HG03558 (cell line): ENCODE results near the gene CDR2.

ENCODE experiments used
- ATAC-seq: cut with Tn5 transposase; IDR thresholded peaks from one replicate; pipeline ENCODE4 v1.9.1; 2021; ENCODE audit warnings: moderate number of reproducible peaks; ENCODE audit not compliant: unreplicated experiment; ENCODE audit errors: extremely low read depth

Gene CDR2

GRCh38 chr16:22325598-22326368, 48.6 kb downstream of the CDR2 start:
- ATAC-seq: no peak

GRCh38 chr16:22324787-22325597, 49.4 kb downstream of the CDR2 start:
- ATAC-seq: no peak

DNA sequence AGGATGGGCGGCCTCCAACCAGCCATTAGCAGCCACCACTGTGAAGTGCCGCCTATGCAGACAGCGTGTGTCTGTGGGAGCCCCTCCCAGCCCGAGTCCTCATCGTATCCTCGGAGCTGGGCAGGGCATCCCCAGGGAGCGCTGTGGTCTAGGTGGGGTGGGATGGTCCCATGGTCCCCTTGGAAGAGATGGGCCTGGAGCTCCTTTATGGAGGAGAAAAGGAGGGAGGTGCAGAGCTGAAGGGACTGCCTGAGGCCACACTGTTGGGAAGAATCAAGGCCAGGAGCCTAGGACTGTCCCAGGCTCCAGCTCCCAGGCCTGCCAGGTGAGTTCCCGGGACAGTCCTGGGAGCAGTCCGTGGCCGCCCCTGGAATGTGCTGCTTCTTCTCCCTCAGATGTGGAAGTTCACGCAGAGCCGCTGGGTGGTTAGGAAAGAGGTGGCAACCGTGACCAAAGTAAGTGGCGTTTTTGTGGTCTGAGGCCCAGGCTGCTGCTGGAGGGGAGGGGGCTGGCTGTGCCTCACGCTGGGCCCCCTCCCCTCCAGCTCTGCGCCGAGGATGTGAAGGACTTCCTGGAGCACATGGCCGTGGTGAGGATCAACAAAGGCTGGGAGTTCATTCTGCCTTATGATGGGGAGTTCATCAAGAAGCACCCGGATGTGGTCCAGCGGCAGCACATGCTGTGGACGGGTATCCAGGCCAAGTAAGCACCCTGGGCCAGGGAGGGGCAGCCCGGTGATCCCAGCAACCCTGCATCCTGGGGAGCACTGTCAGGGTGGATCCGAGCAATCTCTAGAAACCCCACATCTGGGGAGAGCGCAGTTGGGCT, 50.2 kb downstream of the CDR2 start:
- no peak for ATAC-seq

DNA sequence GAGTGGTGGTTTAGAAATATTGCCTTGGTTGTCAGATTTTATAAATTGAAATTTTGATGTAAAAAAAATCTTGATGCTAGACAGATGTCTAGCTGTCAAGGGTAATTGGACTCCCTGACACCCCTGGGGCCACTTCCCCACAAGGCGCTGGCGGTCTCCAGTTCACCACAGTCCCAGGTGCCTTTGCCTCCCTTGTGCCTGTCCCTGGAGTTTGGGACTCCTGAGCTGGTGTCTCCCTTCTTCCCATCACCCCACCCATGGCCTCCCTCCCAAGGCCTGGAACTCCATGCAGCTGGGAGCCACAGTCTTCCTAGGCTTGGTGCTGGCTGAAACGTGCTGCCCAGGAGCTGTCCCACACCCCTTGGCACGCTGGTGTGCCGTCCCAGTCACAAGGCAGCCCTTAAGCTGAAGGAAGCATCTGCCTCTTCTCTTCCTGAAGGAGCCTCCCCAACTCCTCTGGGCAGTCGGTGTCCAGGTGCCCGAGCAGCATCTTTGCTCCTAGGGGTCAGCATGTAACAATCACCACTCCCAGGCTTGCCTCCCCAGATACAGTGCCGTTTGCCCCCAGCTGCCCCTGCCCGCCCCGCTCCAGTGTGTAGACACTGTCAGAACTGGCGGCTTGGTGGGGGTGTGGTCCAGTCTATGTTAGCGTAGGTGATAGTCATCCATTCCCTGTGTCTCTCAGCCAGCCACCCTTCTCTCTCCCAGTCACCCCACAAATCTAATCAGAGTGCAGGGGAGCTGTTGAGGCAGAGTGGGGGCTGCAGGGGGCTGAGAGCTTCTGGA, 51.1 kb downstream of the CDR2 start:
- no peak for ATAC-seq

- no peak for ATAC-seq
These were observed 51.7 kb downstream of the CDR2 start for GRCh38 chr16:22322741-22323140.

GRCh38 chr16:22322021-22322471, 52.4 kb downstream of the CDR2 start:
- ATAC-seq: no peak

DNA sequence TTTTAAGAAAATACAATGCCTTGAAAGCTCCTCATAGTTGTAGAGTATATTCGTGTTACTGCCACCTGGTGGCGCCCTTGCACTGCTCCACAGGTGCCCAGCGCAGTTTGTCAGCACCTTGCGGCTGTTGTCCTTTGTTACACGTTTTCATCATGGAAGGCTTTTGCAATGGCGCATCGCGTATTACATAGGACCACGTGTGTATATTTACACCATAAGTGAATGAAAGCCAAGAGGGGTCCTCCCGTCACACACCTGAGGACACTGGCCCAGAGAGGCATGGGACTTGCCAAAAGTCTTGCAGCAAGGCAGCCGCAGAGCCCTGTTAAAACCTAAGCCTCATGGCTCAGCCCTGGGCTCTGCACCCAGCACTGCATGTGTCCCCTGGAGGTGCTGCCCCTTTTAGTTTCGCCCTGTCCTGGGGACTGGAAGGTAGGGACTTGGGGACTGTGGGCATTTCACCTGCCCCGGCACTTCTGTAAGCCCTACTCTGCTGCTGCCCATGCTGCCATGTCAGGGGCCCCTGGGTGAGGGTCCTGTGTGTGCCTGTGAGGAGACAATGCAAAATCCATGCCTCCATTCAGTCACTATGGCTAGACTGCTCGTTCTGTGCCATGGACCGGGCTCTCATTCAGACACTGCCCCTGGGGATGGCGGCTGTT, 52.9 kb downstream of the CDR2 start:
- no peak for ATAC-seq

GRCh38 chr16:22320572-22321339, 53.7 kb downstream of the CDR2 start:
- no peak for ATAC-seq

GRCh38 chr16:22318690-22319358, 55.6 kb downstream of the CDR2 start:
- ATAC-seq: no peak

GRCh38 chr16:22317625-22318024, 56.8 kb downstream of the CDR2 start:
- ATAC-seq: no peak

- no peak for ATAC-seq
These were observed 57.4 kb downstream of the CDR2 start for GRCh38 chr16:22317001-22317530.

- ATAC-seq: no peak
These were observed 58.0 kb downstream of the CDR2 start for GRCh38 chr16:22316411-22316811.

DNA sequence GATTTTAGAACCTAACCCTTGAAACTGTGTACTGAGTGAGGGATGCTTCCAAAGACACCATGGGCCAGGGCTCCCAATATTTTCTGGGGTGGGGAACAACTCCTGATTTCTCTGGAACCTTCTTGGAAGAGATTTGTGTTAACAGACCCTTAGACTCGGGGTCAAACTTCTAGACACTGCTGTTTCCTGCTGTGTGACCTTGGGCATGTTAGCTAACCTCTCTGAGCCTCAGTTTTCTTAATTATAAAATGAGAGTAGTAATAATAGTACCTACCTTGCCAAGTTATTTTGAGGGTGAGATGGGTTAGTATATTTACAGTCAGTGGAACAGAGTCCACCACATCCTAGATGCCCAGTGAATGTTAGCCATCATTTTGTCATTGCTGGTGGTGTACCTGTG, 58.4 kb downstream of the CDR2 start:
- ATAC-seq: no peak

GRCh38 chr16:22314661-22315626, 59.5 kb downstream of the CDR2 start:
- no peak for ATAC-seq

- ATAC-seq: no peak
These were observed 60.4 kb downstream of the CDR2 start for GRCh38 chr16:22313876-22314470.
